HepG2 (cell line): ENCODE measurements around the gene PMM2. TPM values are rescaled to one million over a fixed set of nuclear protein-coding genes. Genes with fewer than 3 reads are reported as not detected.
A peak's percentile ranks its signal among the peaks of the same experiment; 100 is the strongest.

Experiments used
- ATF1 ChIP-seq: IDR thresholded peaks from 2 replicates; pipeline ENCODE4 v1.6.1; 2016; ENCODE audit warnings: mild to moderate bottlenecking, control low read depth
- CHD2 ChIP-seq: IDR thresholded peaks from 2 replicates; pipeline ENCODE4 v1.6.1; 2011; ENCODE audit warnings: low read depth, low read length, improper control_type of control experiment
- FOXJ3 ChIP-seq: sonication (generic); formaldehyde crosslinking; IDR thresholded peaks from 2 replicates; pipeline ENCODE4 v1.4.0; 2020; ENCODE audit warnings: missing genetic modification reagents, mild to moderate bottlenecking, borderline replicate concordance
- HOXA5 ChIP-seq: sonication (generic); formaldehyde crosslinking; IDR thresholded peaks from 2 replicates; pipeline ENCODE4 v1.4.0; 2020; ENCODE audit warnings: missing genetic modification reagents
- HOXA7 ChIP-seq: sonication (generic); formaldehyde crosslinking; IDR thresholded peaks from 2 replicates; pipeline ENCODE4 v1.8.1; 2022; ENCODE audit warnings: mild to moderate bottlenecking, missing genetic modification reagents, moderate library complexity
- KDM5B ChIP-seq: sonication (generic); formaldehyde crosslinking; IDR thresholded peaks from 2 replicates; pipeline ENCODE4 v1.4.0; 2020; ENCODE audit warnings: missing genetic modification reagents, mild to moderate bottlenecking, borderline replicate concordance
- PAWR ChIP-seq: sonication (generic); formaldehyde crosslinking; IDR thresholded peaks from 2 replicates; pipeline ENCODE4 v1.4.0; 2020; ENCODE audit warnings: missing genetic modification reagents, mild to moderate bottlenecking, borderline replicate concordance
- RAD21 ChIP-seq: fragments of 450-650 bp; formaldehyde crosslinking; IDR thresholded peaks from 2 replicates; pipeline ENCODE4 v1.5.0; 2020; ENCODE audit warnings: mild to moderate bottlenecking
- TBL1XR1 ChIP-seq: fragments of 150-350 bp; IDR thresholded peaks from 2 replicates; pipeline ENCODE4 v1.6.1; 2014; ENCODE audit warnings: borderline replicate concordance, low read length; ENCODE audit not compliant: partially characterized antibody
- ZFP37 ChIP-seq: sonication (generic); formaldehyde crosslinking; IDR thresholded peaks from 2 replicates; pipeline ENCODE4 v1.4.0; 2020; ENCODE audit warnings: missing genetic modification reagents, borderline replicate concordance
- ZFP82 ChIP-seq: sonication (generic); formaldehyde crosslinking; IDR thresholded peaks from 2 replicates; pipeline ENCODE4 v1.5.1; 2020; ENCODE audit warnings: mild to moderate bottlenecking, missing genetic modification reagents, borderline replicate concordance
- ZNF205 ChIP-seq: IDR thresholded peaks from 2 replicates; pipeline ENCODE4 v1.6.1; 2018; ENCODE audit warnings: missing biosample characterization, missing genetic modification reagents
- ZNF264 ChIP-seq: sonication (generic); formaldehyde crosslinking; IDR thresholded peaks from 2 replicates; pipeline ENCODE4 v1.4.0; 2020; ENCODE audit warnings: missing genetic modification reagents
- ZNF446 ChIP-seq: sonication (generic); formaldehyde crosslinking; IDR thresholded peaks from 2 replicates; pipeline ENCODE4 v1.5.0; 2020; ENCODE audit warnings: mild to moderate bottlenecking, missing genetic modification reagents
- ZNF550 ChIP-seq: sonication (generic); formaldehyde crosslinking; IDR thresholded peaks from 2 replicates; pipeline ENCODE4 v1.4.0; 2020; ENCODE audit warnings: mild to moderate bottlenecking, missing genetic modification reagents, borderline replicate concordance
- ZNF792 ChIP-seq: IDR thresholded peaks from 2 replicates; pipeline ENCODE4 v1.6.1; 2016
- ZNF850 ChIP-seq: sonication (generic); formaldehyde crosslinking; conservative IDR thresholded peaks from 2 replicates; pipeline ENCODE4 v1.9.0; 2021; ENCODE audit warnings: mild to moderate bottlenecking, missing genetic modification reagents
- polyA plus RNA-seq, 8 experiments: library from polyadenylated mRNA; depleted of rRNA in 3 of 8; stranded (reverse) in 7 of 8; unstranded in 1 of 8; fragments of >200 nt; fragmentation: Illumina TruSeq in 4 of 8; extraction: Trizol in 4 of 8; gene quantifications; 2 replicates each; pipeline versions ENCODE4 v1.2.1 to v1.2.3, GENCODE V29; 2011 to 2016; ENCODE audit warnings: low read depth in 4 of 8, missing spikeins in 1 of 8, mixed read lengths in 1 of 8; ENCODE audit not compliant: insufficient read depth in 1 of 8
- total RNA-seq, 5 experiments: library from RNA; depleted of rRNA; stranded (reverse); fragments of >200 nt; fragmentation: Illumina TruSeq; extraction: Trizol; gene quantifications; 2 replicates each; pipeline ENCODE4 v1.2.3, GENCODE V29; 2016; ENCODE audit warnings: low read depth in 1 of 5
- TF ChIP-seq, protein P1 (sequence below): sonication (generic); formaldehyde crosslinking; IDR thresholded peaks from 2 replicates; pipeline ENCODE4 v1.5.0; 2020; ENCODE audit warnings: mild to moderate bottlenecking, missing genetic modification reagents, borderline replicate concordance

The PMM2 gene
- total and polyA plus RNA-seq, 2 of the 13 experiments (the other 11 are each of a cell fraction or from before 2014, with no cell fraction given), result 52.2 to 93.7 TPM

DNA sequence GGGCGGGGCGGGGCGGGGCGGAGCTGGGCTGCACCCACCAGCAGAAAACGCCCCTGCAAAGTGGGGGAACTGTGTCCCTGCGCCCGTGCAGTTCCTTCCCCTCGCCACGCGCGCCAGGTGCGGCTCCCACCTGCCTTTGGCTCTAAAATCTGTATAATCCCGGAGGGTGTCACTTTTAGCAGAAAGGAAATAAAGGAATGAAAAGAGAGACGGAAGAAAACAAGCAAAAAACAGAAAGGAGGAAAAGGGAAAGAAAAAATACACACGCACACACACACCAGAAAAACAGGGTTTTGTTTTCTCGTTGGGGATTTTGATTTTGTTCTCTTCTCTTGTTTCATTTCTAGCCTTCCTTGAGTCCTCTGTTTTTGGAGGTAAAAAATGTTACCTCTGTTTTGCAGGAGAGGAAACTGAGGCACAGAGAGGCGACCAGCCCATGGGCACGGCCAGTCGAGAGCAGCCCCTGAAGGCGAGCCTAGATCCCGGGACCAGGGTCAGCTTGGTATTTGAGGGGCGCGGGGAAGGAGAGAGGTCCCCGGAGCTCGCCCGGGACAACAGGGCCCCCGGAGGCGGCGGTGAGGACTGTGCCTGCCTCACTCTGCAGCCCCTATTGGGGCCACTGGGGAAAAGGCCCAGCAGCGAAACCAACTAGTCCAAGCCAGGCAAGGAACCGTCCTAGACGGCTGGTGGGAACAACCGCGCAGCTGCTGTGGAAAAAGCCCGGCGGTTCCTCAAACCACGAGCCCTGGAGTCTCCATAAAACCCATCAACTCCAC is 71.8 kb downstream of the PMM2 start (continued):
- TF ChIP-seq ATF1 (CRISPR knock-in tag) (no peak), HOXA7 (no peak), ZFP37 (CRISPR knock-in tag) (peak; percentile 70; the same call in 1 of the 2 replicates), ZNF264 (CRISPR knock-in tag) (peak; percentile 75), PAWR (CRISPR knock-in tag) (no peak), HOXA5 (CRISPR knock-in tag) (peak; percentile 12; the same call in 1 of the 2 replicates), ZNF850 (CRISPR knock-in tag) (no peak), ZNF446 (CRISPR knock-in tag) (no peak), RAD21 (CRISPR knock-in tag) (peak; percentile 26; the same call in 1 of the 2 replicates), ZNF205 (CRISPR knock-in tag) (no peak), FOXJ3 (CRISPR knock-in tag) (no peak; the same call in 1 of the 2 replicates), ZNF550 (CRISPR knock-in tag) (no peak), ZNF792 (no peak), TBL1XR1 (no peak), CHD2 (no peak), KDM5B (CRISPR knock-in tag) (peak; percentile 51; the same call in 1 of the 2 replicates), ZFP82 (CRISPR knock-in tag) (no peak)
- TF ChIP-seq, protein P1, sequence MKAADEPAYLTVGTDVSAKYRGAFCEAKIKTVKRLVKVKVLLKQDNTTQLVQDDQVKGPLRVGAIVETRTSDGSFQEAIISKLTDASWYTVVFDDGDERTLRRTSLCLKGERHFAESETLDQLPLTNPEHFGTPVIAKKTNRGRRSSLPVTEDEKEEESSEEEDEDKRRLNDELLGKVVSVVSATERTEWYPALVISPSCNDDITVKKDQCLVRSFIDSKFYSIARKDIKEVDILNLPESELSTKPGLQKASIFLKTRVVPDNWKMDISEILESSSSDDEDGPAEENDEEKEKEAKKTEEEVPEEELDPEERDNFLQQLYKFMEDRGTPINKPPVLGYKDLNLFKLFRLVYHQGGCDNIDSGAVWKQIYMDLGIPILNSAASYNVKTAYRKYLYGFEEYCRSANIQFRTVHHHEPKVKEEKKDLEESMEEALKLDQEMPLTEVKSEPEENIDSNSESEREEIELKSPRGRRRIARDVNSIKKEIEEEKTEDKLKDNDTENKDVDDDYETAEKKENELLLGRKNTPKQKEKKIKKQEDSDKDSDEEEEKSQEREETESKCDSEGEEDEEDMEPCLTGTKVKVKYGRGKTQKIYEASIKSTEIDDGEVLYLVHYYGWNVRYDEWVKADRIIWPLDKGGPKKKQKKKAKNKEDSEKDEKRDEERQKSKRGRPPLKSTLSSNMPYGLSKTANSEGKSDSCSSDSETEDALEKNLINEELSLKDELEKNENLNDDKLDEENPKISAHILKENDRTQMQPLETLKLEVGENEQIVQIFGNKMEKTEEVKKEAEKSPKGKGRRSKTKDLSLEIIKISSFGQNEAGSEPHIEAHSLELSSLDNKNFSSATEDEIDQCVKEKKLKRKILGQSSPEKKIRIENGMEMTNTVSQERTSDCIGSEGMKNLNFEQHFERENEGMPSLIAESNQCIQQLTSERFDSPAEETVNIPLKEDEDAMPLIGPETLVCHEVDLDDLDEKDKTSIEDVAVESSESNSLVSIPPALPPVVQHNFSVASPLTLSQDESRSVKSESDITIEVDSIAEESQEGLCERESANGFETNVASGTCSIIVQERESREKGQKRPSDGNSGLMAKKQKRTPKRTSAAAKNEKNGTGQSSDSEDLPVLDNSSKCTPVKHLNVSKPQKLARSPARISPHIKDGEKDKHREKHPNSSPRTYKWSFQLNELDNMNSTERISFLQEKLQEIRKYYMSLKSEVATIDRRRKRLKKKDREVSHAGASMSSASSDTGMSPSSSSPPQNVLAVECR (CRISPR knock-in tag), result peak; percentile 62; the same call in 1 of the 2 replicates
